GM10847 (cell line): Measurements from ENCODE around the gene DIS3L2.

Experiments
- POLR2A ChIP-seq: IDR thresholded peaks from 2 replicates; pipeline ENCODE4 v1.6.1; 2011; ENCODE audit not compliant: insufficient read length; ENCODE audit errors: extremely low read depth

The DIS3L2 gene

DNA sequence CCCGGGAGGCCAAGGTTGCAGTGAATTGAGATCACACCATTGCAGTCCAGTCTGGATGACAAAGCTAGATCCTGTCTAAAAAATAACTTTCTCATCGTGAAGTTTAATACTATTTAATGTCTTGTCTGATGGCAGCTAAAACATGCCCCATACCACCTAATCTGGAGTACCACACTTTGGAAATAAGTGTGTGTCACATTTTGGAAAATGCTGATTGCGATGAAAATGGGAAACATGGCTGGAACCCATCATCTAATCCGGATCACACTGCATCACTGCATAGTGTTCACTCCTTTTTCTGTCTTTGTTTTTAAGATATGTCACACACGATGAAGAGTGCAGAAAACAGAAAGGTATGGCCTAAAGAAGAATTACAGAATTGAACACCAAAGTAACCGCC lies 385.9 kb downstream of the DIS3L2 start:
- no peak for TF ChIP-seq POLR2A

DNA sequence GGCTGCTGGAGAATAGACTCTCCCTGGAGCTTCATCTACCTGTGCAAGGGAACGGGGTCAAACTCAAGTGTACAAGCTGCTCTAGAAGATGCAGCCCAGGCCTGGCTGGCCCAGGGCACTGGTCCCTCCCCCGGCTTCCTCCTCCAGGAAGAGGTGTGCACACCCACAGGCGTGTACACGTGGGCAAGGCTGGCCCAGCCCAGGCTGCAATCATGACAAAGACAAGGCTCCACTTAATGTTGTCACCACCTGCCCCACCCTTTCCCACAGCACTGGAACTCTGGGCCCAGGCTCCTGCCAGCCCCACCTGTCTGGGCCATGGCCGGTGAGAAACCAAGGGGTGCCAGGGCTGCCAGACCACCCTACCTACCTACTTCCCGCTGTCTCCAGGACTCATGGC lies 387.4 kb downstream of the DIS3L2 start:
- TF ChIP-seq POLR2A = no peak

DNA sequence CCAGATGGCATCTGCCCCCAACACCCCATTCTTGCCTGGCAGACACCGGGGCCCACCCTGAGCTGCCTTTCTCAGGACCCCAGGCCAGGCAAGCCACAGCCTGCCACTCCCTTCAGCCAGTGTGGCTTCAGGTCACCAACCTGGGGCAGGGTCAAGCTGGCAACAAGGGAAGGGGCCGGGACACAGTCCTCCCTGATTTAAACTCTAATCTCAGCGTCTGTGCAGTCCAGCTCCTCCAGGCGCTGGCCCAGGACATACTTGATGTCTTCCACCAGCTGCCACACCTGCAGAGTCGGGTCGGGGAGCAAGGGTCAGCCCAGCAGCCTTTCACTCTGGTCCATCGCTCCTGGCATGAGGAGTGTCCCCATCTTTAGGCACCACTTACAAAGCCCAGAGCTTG lies 388.0 kb downstream of the DIS3L2 start:
- no peak for TF ChIP-seq POLR2A

DNA sequence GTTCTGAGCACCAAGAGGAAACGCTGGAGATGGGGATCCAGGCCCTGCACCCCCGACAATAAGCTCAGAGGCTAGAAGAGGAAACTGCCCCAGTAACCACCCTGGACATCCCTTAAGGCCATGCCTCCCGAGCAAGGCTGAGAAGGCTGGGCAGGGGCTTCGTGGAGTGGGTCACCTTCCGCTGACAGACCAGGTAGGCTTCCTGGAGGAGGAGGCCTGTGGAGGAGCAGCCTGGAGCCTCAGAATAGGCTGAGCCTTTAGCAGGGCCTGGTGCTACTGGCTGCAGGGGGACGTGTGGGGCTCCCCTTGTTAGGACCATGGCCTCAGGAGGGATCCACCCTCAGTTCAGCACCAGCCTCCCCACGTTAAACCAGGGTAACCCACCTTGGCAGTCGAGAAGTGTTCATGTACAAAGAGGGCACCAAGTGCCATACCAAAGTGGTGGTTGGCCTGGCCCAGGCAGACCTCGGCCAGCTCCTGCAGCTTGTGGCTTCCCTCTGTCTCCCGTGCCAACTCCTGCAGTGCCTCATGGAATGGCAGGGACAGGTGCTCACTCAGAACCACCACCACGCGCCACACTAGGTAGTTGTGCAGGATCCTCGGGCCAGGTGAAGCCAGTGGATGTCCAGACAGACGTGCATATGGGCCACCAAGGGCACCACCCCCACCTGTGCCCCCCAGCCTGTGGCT lies 388.6 kb downstream of the DIS3L2 start:
- no peak for TF ChIP-seq POLR2A

DNA sequence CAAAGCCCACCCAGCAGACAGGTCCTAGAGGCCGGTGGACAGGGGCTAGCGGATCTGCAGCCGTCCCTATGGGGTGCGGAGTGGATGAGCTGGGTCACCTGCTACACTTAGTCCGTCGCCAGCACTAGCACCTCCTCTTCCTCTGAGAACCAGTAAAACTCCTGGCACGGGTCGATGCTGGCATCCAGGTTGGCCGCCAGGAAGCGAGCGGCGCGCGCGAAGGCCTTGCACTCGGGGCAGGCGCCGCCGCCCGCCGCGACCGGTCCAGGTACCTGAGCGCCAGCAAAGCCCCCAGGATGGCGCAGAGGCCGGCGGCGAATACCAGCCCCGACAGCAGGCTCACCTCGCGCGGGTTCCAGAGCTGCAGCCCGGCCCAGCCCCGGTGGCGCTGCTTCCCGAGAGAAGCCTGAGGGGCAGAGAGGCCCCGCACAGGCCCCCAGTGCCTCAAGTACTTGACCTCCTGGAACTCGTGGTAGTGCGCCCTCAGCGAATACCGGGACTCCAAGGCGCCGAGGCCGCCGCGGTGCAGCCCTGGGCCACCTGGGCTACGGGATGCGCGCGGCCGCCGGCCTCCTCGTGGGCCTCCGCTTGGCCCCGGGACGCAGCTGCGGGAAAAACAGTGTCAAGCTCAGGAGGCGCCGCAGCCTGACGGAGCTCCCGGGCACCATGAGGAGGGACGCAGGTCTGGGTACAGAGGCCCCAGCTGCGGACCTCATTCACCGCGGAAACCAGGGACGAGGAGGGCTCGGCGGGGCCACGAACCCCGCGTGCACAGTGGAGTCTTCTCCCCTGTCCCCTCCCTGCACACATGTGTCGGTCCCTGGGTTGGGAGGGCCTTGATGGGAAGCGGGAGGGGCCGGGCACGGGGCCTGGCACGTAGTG lies 389.5 kb downstream of the DIS3L2 start:
- no peak for TF ChIP-seq POLR2A

DNA sequence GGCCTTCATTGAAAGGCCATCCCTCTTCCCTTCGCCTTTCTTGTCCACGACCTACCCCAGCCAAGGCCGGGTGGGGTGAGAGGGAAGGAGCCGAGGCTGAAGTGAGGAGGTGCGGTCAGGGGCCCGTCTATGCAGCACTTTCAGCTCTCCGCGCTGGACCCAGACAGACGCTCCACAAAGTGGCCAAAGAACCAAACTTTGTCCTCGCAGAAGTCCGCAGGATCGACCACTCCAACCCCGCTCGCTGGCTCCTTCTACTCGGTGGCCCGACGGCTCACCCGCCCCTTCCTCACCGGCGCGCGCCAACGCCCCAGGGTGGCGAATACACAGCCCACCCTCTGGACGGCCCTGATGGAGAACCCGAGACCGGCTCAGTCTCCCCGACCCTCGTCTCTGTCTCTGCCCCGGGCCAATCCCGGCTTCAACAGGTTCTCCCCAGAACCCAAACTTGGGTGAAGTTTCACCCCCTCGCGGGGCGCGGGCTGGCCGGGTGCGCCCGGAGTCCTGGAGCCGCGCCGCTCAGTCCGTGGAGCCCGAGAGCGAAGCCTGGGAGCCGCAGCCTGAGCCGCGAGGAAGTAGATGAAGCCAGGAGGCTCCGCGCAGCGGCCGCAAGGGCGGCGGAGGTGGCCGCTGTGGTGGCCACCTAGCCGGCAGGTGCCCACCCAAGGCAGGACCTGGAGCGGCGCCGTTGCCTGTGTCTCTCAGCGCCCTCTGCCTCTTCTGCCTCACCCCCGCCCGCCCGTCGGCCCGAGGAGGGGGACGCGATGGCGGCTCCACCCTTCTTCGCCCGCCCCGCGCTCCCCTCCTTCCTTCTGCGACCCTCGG lies 390.4 kb downstream of the DIS3L2 start:
- TF ChIP-seq POLR2A = no peak

DNA sequence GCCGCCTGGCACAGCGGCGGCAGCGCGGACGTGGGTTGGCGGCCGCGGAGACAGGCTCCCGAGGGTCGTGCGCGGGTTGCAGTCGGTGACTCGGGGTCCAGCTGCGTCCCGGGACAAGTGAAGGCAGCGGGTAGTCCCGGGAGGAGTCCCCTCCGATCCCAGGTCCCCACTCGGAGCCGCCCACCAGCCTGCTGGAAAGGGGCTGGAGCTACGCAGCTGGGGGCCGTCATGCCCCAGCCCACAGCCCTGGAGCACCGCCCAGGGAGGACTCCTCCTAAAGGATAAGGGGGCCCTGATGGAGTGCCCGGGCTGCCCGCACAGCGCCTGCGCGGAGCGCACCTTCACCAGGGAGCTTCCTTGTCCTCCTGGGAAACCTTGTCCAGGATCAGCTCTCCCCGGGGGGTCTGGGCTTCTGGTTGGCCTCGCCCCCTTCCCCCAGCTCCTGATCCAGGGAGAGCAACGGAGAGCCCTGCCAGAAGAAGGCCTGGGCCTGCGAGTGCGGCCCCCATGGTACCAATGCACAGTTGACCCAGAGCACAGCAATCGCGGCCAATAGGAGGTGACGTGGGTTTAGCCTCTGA lies 391.1 kb downstream of the DIS3L2 start:
- TF ChIP-seq POLR2A = no peak

DNA sequence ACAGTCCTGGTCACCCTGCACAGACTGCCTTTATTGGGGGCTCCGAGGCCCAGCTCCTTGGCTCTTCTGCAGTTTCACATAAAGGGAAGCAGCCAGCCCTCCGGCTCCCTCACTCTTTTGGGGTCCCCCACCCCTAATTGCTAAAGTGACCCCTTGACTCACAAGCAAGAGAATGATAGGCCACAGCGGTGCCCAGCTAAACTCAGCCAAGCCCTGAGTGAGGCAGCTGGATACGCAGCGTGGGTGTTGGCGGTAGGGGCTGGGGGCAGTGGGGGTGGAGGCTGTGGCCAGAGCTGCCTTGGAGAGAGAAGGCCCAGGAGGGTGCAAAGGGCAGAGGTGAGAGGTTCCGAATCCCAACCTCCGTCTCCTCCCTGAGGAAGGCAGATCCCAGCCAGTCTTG lies 391.6 kb downstream of the DIS3L2 start:
- no peak for TF ChIP-seq POLR2A

DNA sequence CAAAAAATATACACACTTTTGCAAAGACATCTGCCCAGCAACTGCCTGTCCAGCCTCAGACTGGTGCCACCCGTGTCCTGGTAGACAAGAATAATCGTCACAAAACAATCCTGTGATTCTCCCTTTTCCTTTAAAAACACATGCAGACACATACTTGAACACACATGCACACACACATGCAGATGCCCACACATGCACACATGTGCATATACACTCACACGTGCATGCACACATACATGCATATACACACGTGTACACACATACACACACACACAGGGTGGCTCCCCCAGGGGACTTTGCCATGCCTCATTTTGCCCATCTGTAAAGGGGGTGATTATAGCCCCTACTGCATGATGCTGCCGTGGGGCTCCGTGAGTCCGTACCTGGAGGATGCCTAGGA lies 392.1 kb downstream of the DIS3L2 start:
- no peak for TF ChIP-seq POLR2A

DNA sequence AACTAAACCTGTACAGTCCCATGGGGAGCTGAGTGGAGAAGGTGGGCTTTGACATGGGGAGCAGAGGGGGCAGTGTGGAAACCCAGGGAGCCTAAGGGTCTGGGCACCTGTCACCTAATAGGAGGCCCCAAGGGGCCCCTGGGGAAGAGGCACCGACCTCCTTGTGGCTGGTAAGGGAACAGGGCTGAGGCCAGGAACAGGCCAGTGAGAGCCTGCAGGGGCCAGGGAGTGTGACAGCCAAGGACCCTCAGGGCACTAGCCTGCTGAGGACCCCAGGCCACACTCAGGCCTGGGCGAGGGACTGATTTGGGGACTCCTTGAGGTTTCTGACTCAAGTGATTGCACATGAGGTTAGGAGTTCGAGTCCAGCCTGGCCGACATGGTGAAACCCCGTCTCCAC lies 392.6 kb downstream of the DIS3L2 start:
- TF ChIP-seq POLR2A = no peak

DNA sequence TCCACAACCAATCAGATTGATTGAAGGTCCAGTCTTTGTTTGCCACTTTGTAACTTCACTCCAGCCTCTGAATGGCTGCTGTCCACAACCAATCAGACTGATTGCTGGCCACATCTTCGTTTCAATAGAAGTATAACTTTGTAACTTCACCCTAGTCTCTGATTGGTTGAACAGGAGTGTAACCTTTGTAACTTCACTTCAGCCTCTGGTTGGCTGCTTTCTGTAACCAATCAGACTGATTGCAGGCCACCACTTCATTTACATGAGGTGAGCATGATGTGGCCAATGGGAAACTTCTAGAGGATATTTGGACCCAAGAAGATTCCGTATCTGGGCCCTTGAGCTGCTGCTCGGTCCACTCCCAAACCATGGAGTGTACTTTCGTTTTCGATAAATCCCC lies 400.1 kb downstream of the DIS3L2 start:
- no peak for TF ChIP-seq POLR2A

DNA sequence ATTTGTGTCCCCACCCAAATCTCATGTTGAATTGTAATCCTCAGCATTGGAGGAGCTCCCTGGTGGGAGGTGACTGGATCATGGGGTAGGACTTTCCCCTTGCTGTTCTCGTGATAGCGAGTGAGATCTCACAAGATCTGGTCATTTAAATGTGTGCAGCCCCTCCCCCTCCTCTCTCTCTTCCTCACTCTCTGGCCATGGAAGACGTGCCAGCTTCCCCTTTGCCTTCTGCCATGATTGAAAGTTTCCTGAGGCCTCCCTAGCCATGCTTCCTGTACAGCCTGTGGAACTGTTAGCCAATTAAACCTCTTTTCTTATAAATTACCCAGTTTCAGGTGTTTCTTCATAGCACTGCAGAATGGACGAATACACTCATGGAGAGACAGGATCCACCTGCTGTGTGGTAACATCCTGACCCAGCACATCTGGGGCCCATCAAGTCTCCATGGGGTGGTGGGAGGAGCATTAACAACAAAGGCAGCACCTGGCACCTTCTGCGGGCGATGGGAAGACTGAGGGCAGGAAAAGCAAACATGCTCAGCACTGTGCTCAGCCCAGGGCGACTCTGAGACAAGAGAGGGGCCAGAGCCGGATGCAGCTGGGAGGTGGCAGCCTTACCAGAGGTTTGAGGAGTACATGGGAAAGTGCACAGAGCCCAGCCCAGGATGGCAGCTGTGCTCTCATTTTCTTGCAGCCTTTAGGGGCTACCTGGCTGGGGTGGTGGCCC lies 400.8 kb downstream of the DIS3L2 start:
- no peak for TF ChIP-seq POLR2A

DNA sequence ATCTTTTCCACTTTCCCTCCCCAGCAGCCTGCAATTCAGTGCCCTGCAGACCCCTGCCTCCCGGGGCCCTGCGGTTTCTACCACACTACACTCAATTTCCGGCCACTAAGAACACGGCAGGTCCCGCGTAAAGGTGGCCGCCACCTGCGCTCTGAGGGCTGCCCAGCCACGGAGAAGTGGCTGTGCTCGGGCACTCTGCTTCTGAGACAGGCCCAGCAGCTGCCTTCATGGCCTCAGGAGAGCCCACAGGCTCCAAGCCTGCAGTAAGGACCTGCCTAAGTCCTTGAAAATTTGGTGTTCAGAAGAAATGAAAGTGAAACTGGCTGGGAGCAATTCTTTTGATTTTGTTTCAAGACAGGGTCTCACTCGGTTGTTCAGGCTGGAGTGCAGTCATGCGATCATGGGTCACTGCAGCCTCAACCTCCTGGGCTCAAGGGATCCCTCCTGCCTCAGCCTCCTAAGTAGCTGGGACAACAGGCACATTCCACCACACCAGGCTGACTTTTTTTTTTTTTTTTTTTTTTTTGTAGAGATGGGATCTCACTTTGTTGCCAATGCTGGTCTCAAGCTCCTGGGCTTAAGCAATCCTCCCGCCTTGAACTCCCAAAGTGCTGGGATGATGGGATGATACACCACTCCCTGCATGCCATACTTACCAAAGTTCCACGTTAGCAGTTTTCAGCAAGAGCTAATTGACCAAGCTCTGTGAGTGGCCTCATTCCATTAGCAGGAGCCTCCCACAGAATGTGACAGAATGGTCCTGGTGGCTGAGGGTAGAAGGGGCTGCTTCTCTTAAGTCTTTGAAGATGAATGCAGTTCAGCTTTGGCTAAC lies 402.5 kb downstream of the DIS3L2 start:
- TF ChIP-seq POLR2A = no peak
